RWPE1 (cell line): Measurements from ENCODE around the gene MKLN1.
"Not testable (repeated sequence)": the region's sequence is repeated elsewhere in the genome, so short reads cannot be mapped to it uniquely, and the experiment has no call there.

ENCODE experiments used
- CTCF ChIA-PET: fragments of 350-600 bp; sonication (Branson Sonifier 250); formaldehyde crosslinking; extraction: SDS; loops from one replicate; lab custom pipeline; 2021; lab: Yijun Ruan, JAX
- POLR2A ChIA-PET: fragments of 400-600 bp; formaldehyde crosslinking; extraction: SDS; loops from one replicate; lab custom pipeline; 2020; ENCODE audit warnings: antibody characterized with exemption; ENCODE audit not compliant: low non-redundant PET; lab: Yijun Ruan, JAX
- DNase-seq: peaks from one replicate; pipeline ENCODE4 v3.0.0; 2012; ENCODE audit warnings: low spot score
- H3K27ac ChIP-seq: fragments of 450-650 bp; 2 replicates; pipeline ENCODE4 v1.5.1; 2017
- CTCF ChIP-seq: fragments of 450-650 bp; conservative IDR thresholded peaks from 2 replicates; pipeline ENCODE4 v1.5.1; 2017; ENCODE audit warnings: low read depth, mild to moderate bottlenecking

Gene MKLN1

GRCh38 chr7:131330299-131330698, 2.6 kb downstream of the MKLN1 start:
- TF ChIP-seq CTCF, result no peak
- no peak for DNase-seq
- POLR2A ChIA-PET, result no interaction called here
- H3K27ac ChIP-seq, result no peak overlapping the region
- CTCF ChIA-PET, result no interaction called here

DNA sequence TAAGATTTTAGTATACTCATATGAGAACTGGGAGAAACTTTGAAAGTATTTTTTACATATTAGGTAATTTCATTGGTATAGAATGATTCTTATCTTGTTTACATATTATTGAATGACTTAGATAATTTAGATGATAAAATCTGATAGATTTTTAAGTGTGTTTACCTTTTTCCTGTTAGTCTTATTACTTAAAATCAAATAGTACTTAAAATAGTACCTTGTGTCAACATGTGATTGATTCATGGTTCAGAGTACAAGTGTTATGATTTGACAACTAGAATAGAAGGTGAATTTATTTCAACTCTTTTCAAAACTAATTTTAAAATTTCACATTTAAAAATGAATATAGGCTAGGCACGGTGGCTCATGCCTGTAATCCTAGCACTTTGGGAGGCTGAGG, 4.1 kb downstream of the MKLN1 start:
- H3K27ac ChIP-seq, result no peak overlapping the region
- POLR2A ChIA-PET, result no interaction called here
- no peak for DNase-seq
- no peak for TF ChIP-seq CTCF
- CTCF ChIA-PET, result no interaction called here

- POLR2A ChIA-PET, result not testable (repeated sequence)
Measured at GRCh38 chr7:131332729-131333128, 5.1 kb downstream of the MKLN1 start.

DNA sequence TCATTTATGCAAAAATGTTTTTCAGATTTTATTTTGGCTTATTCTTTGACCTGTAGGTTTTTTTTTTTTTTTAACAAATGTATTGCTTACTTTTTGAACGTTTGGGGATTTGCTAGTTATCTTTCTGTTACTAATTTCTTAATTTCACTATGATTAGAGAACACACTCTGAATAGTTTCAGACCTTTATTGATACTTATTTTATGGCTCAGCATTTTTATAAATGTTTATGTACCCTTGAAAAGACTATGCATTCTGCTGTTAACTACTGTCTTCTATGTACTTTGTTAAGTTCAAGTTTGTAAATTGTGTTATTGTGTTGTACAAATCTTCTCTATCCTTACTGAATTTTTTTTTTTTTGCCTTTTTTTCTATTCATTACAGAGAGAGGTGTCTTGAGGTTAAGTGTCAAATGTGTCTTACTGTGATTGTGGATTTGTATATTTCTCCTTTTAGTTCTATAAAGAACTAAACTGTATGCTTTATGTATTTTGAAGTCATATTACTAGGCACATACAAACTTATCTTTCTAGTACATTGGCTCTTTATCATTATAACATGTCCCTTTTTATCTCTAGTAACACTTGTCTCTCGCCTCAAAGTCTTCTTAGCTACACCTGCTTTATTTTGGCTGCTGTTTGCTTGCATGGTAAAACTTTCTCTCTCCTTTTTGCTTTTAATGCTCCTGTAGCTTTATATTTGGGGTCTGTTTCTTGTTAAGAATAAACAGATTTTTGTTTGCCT, 8.1 kb downstream of the MKLN1 start:
- no peak overlapping the region for H3K27ac ChIP-seq
- no peak for TF ChIP-seq CTCF
- POLR2A ChIA-PET, result no interaction called here
- DNase-seq, result no peak
- CTCF ChIA-PET, result no interaction called here

More at GRCh38 chr7:131332729-131333128, 5.1 kb downstream of the MKLN1 start:
- H3K27ac ChIP-seq, CTCF ChIA-PET, DNase-seq: not testable (repeated sequence)

- no peak for TF ChIP-seq CTCF
- DNase-seq, result no peak
- POLR2A ChIA-PET, result no interaction called here
- CTCF ChIA-PET, result no interaction called here
- no peak overlapping the region for H3K27ac ChIP-seq
Measured at GRCh38 chr7:131336956-131337355, 9.3 kb downstream of the MKLN1 start.

DNA sequence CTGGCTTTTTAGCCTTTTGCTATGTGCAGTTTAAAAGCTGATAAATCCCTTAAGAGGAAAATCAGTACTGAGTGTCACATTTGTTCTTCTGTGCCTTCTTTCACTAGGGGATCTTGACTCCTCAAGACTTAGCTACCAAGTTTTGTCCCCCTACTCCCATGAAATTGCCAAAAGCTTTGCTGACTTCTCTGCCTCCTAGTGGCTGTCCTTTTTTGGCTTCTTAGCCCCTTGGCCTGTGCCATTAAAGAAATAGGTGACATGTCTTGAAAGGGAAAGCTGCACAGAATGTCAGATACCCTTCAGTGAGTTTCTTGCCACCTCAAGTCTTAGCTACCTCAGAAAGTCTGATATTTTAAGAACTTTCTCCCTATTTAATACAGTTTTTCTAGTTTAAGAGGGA, 10.5 kb downstream of the MKLN1 start:
- no peak for TF ChIP-seq CTCF
- CTCF ChIA-PET, result interaction anchor here (0.6 kb wide), 1 partner anchor 269 kb away, joined by 4 read pairs; no protein-coding TSS in a partner anchor
- no peak for DNase-seq
- H3K27ac ChIP-seq, result no peak overlapping the region
- POLR2A ChIA-PET, result no interaction called here

DNA sequence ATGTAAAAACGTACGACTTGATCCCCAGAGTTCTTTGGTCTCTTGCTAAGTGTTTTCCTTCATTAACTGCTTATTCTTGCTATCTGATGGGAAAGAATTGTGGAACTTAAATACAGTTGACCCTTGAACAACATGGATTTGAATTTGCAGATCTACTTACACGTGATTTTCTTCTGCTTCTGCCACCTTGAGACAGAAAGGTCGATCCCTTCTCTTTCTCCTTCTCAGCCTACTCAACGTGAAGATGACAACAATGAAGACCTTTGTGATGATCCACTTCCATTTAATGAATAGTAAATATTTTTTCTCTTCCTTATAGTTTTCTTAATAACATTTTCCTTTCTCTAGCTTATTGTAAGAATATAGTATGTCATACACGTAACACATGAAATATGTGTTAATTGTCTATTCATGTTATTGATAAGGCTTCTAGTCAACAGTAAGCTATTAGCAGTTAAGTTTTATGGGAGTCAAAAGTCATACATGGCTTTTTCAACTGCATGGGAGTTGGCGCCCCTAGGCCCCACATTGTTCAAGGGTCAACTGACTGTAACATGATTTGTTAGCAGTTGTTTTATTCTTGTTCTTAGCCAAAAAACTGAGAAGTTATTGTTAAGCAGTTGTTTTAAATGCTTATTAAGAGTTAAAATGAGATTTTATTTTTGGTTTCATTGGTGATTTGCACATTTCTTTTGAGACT, 11.2 kb downstream of the MKLN1 start:
- CTCF ChIA-PET, result no interaction called here
- POLR2A ChIA-PET, result no interaction called here
- no peak overlapping the region for H3K27ac ChIP-seq
- no peak for DNase-seq
- TF ChIP-seq CTCF, result no peak
